WTC11 (cell line): Measurements from ENCODE around the gene LBH. TPM values are rescaled to one million over a fixed set of nuclear protein-coding genes. Genes with fewer than 3 reads are reported as not detected.

Experiments used
- ATAC-seq: fragments of 200-7000 bp; cut with Tn5 transposase; 2 replicates; pipeline ENCODE4 v1.10.0; 2021; ENCODE audit warnings: mild to moderate bottlenecking, moderate library complexity
- CTCF ChIA-PET: fragments of 300-600 bp; sonication (Branson Sonifier 250); formaldehyde crosslinking; loops from one replicate; lab custom pipeline; 2021; ENCODE audit warnings: antibody characterized with exemption; lab: Charles Lee
- POLR2A ChIA-PET: fragments of 350-600 bp; sonication (Branson Sonifier 250); formaldehyde crosslinking; loops from one replicate; lab custom pipeline; 2021; ENCODE audit warnings: antibody characterized with exemption; lab: Charles Lee
- DNase-seq: peaks from one replicate; pipeline ENCODE4 v3.0.0; 2021; ENCODE audit warnings: low spot score
- H3K27ac Mint-ChIP-seq: 2 replicates; pipeline ENCODE4 v1.8.0; 2021; ENCODE audit warnings: mixed read lengths
- H3K27me3 Mint-ChIP-seq: 2 replicates; pipeline ENCODE4 v1.8.0; 2021; ENCODE audit warnings: low read depth, mild to moderate bottlenecking, moderate library complexity, mixed read lengths
- H3K36me3 Mint-ChIP-seq: 2 replicates; pipeline ENCODE4 v1.8.0; 2021; ENCODE audit warnings: mixed read lengths
- H3K4me1 Mint-ChIP-seq: 2 replicates; pipeline ENCODE4 v1.8.0; 2022; ENCODE audit warnings: mixed read lengths
- H3K4me3 Mint-ChIP-seq: 2 replicates; pipeline ENCODE4 v1.8.0; 2021; ENCODE audit warnings: mild to moderate bottlenecking, moderate library complexity, mixed read lengths
- H3K9me3 Mint-ChIP-seq: 2 replicates; pipeline ENCODE4 v1.8.0; 2021; ENCODE audit warnings: mixed read lengths
- ATF3 ChIP-seq: sonication (generic); formaldehyde crosslinking; conservative IDR thresholded peaks from 2 replicates; pipeline ENCODE4 v1.8.1; 2022; ENCODE audit warnings: mild to moderate bottlenecking, missing genetic modification reagents
- CDX4 ChIP-seq: fragments of 250-450 bp; sonication (Bioruptor Pico); IDR thresholded peaks from 2 replicates; pipeline ENCODE4 v1.9.0; 2021; ENCODE audit warnings: moderate library complexity, mild to moderate bottlenecking, inconsistent platforms, borderline replicate concordance
- CREM ChIP-seq: sonication (generic); formaldehyde crosslinking; IDR thresholded peaks from 2 replicates; pipeline ENCODE4 v1.8.1; 2022; ENCODE audit warnings: mild to moderate bottlenecking, missing genetic modification reagents, moderate library complexity
- IRF1 ChIP-seq: sonication (generic); formaldehyde crosslinking; IDR thresholded peaks from 2 replicates; pipeline ENCODE4 v1.8.0; 2023; ENCODE audit warnings: missing genetic modification reagents
- IRF2 ChIP-seq: sonication (generic); formaldehyde crosslinking; IDR thresholded peaks from 2 replicates; pipeline ENCODE4 v1.8.0; 2022; ENCODE audit warnings: low read depth, missing genetic modification reagents, borderline replicate concordance
- JAZF1 ChIP-seq: fragments of 250-450 bp; sonication (Bioruptor Pico); IDR thresholded peaks from 2 replicates; pipeline ENCODE4 v1.9.0; 2021; ENCODE audit warnings: moderate library complexity, mild to moderate bottlenecking, inconsistent platforms
- MAX ChIP-seq: sonication (generic); formaldehyde crosslinking; IDR thresholded peaks from 2 replicates; pipeline ENCODE4 v1.8.0; 2022; ENCODE audit warnings: mild to moderate bottlenecking, missing genetic modification reagents
- NFATC4 ChIP-seq: fragments of 250-450 bp; sonication (Bioruptor Pico); IDR thresholded peaks from 2 replicates; pipeline ENCODE4 v1.9.0; 2021; ENCODE audit warnings: mild to moderate bottlenecking
- NFE2L1 ChIP-seq: sonication (generic); formaldehyde crosslinking; IDR thresholded peaks from 2 replicates; pipeline ENCODE4 v1.8.1; 2023; ENCODE audit warnings: missing genetic modification reagents
- NFYB ChIP-seq: sonication (generic); formaldehyde crosslinking; conservative IDR thresholded peaks from 2 replicates; pipeline ENCODE4 v1.8.0; 2022; ENCODE audit warnings: low read depth, missing genetic modification reagents
- PRDM15 ChIP-seq: sonication (generic); formaldehyde crosslinking; IDR thresholded peaks from 2 replicates; pipeline ENCODE4 v1.8.0; 2022; ENCODE audit warnings: missing genetic modification reagents
- RELA ChIP-seq: sonication (generic); formaldehyde crosslinking; IDR thresholded peaks from 2 replicates; pipeline ENCODE4 v1.8.1; 2022; ENCODE audit warnings: missing genetic modification reagents, mild to moderate bottlenecking, borderline replicate concordance
- RORB ChIP-seq: fragments of 250-450 bp; sonication (Bioruptor Pico); IDR thresholded peaks from 2 replicates; pipeline ENCODE4 v1.9.0; 2021; ENCODE audit warnings: mild to moderate bottlenecking
- TCF7 ChIP-seq: sonication (generic); formaldehyde crosslinking; IDR thresholded peaks from 2 replicates; pipeline ENCODE4 v1.8.0; 2022; ENCODE audit warnings: mild to moderate bottlenecking, low read depth, missing genetic modification reagents, moderate library complexity
- TEAD1 ChIP-seq: sonication (generic); formaldehyde crosslinking; IDR thresholded peaks from 2 replicates; pipeline ENCODE4 v1.8.0; 2022; ENCODE audit warnings: mild to moderate bottlenecking, missing genetic modification reagents
- ZBTB21 ChIP-seq: sonication (generic); formaldehyde crosslinking; IDR thresholded peaks from 2 replicates; pipeline ENCODE4 v1.8.1; 2023; ENCODE audit warnings: mild to moderate bottlenecking, missing genetic modification reagents, borderline replicate concordance
- ZNF219 ChIP-seq: sonication (generic); formaldehyde crosslinking; IDR thresholded peaks from 2 replicates; pipeline ENCODE4 v1.8.0; 2023; ENCODE audit warnings: missing genetic modification reagents, mild to moderate bottlenecking, borderline replicate concordance
- ZNF281 ChIP-seq: sonication (generic); formaldehyde crosslinking; IDR thresholded peaks from 2 replicates; pipeline ENCODE4 v1.8.0; 2023; ENCODE audit warnings: mild to moderate bottlenecking, missing genetic modification reagents
- total RNA-seq: library from RNA; stranded (reverse); gene quantifications from 3 replicates; pipeline ENCODE4 v1.2.3, GENCODE V29; 2021

The LBH gene
- total RNA-seq, 1 experiment from 2014 or later = 47.3 TPM

- Mint-ChIP-seq H3K4me3 (no peak overlapping the region), H3K27me3 (no peaks in the 10 kb centered on the region), H3K4me1 (peaks cover 22% of the 10 kb centered on the region), H3K27ac (no peak overlapping the region), H3K9me3 (peaks cover 14% of the 10 kb centered on the region), H3K36me3 (0 out of 2 replicates have a peak, but pooled peaks cover 6% of the 10 kb centered on the region)
- DNase-seq (no peak), ATAC-seq (no peak)
- ChIA-PET POLR2A (no interaction called here), CTCF (interaction anchor here (0.7 to 2.1 kb wide), 3 partner anchors 25 to 518 kb away, joined by 3 to 8 read pairs (median 3); no protein-coding TSS in a partner anchor)
- TF ChIP-seq IRF2 (CRISPR knock-in tag) (no peak), JAZF1 (no peak), NFE2L1 (CRISPR knock-in tag) (no peak), MAX (no peak), RELA (CRISPR knock-in tag) (no peak), TCF7 (CRISPR knock-in tag) (no peak), IRF1 (CRISPR knock-in tag) (no peak), CDX4 (CRISPR knock-in tag) (no peak), RORB (CRISPR knock-in tag) (no peak), ZNF281 (CRISPR knock-in tag) (no peak), PRDM15 (CRISPR knock-in tag) (no peak), CREM (CRISPR knock-in tag) (no peak), NFATC4 (no peak), NFYB (no peak), TEAD1 (CRISPR knock-in tag) (no peak), ATF3 (CRISPR knock-in tag) (no peak), ZBTB21 (CRISPR knock-in tag) (no peak), ZNF219 (CRISPR knock-in tag) (no peak)
Observed at GRCh38 chr2:30193104-30193681, 38.1 kb upstream of the LBH start.
